Parietal lobe (tissue), 1 donor: ENCODE measurements around the gene SPAG17. TPM values are rescaled to one million over a fixed set of nuclear protein-coding genes. Genes with fewer than 3 reads are reported as not detected.

Source experiments
- total RNA-seq: library from RNA; depleted of rRNA; stranded (reverse); fragments of >200 nt; gene quantifications from one replicate; pipeline ENCODE4 v1.2.3, GENCODE V29; 2014

SPAG17 gene
- total RNA-seq = 3.1 TPM

DNA sequence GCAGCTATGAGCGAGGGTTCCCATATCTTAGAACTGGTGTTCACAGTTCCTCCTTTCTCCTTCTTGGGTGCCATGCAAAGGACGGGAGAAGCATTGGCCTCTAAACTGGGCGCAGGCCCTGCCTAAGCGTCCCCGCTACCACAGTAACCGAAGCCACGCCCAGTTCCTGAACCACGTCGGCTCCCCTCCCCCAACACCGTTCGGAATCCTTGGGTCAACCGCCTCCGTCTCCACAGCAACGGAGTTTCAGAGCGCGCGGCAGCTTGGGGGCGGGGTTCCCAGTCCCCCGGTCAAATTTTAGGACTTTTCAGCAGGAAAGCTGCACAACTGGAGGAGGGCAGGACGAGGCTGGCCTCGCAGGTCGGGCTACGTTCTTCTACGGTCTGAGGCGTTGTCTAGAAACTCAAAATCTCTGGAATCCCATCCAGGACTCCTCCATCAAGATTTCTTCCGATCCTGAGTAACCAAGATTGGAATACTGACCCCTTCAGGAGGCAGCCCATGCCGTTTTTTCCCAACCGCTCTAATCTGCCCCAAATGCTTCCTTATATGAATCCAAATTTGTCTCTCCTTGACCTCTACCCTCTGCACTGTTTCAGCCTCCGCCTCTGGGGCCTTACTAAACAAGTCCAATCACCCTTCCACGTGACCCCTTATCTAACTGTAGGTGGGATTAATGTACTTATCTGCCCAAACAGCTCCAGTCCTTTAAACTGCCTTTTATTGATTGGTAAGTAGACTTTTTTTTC, at the start of gene SPAG17:
SPAG17 (minus strand) TSS at position 145 of the 749 bp plus-strand sequence; CDS start at position 74, 71 bp downstream.

DNA sequence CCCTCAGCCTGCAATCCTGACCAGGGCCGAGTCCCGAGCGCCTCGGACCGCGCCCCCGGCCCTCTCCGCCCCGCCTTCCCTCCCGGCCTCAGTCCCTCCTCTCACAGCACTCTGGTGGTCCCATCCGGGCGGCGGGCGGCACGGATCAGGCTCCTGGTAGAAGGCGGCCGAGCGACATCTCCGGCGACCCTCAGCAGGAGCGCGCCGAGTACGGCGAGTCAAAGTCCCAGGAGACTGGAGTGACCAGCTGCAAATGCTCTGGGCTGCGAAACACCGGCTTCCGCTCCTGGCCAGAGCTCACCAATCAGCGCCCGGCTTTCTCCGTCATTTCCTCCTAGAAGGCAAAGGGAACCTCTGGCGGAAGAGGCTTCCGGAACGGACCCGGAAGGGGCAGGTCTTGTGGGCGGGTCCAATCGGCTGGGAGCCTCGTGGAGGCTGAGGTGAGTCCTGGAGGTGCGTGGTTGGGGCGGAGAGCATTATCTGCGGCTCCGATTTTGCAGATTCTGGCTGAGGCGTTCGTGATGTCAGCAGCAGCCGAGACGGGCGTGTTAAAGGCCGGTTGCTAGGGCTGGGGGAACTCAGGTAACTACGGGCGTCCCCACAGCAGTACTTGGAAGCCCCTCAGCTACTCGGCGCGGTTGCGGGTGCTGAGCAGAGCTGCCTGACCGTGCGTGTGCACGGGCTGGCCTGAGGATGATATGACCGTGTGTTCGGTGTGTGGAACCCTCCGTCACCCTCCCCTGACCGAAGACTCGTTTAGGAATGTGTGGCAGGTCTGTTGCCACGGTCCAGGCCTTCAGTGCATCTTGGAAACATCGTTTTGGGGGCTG, 255.5 kb downstream of the SPAG17 start, which contains the start of the genes GDAP2 and WDR3:
GDAP2 (minus strand) TSS at position 279 of the 830 bp plus-strand sequence. CDS start 9,264 bp downstream, outside the sequence.
WDR3 (plus strand) TSS at position 397 of the 830 bp plus-strand sequence. CDS start 3,581 bp downstream, outside the sequence.

